GM12878 (cell line): ENCODE results near the gene PATJ. TPM values are rescaled to one million over a fixed set of nuclear protein-coding genes. Genes with fewer than 3 reads are reported as not detected.

Source experiments
- CTCF ChIP-seq, 3 experiments: IDR thresholded peaks in 2 of 3; conservative IDR thresholded peaks in 1 of 3; 2 replicates each; pipeline ENCODE4 v1.5.1; 2011; ENCODE audit warnings: low read depth in 3 of 3, low read length in 3 of 3, mild to moderate bottlenecking in 3 of 3, control low read depth in 2 of 3, moderate library complexity in 2 of 3, inconsistent platforms in 1 of 3, mixed read lengths in 1 of 3; ENCODE audit not compliant: control insufficient read depth in 2 of 3, insufficient read depth in 1 of 3; ENCODE audit errors: extremely low read depth in 1 of 3
- FOXM1 ChIP-seq: IDR thresholded peaks from 2 replicates; pipeline ENCODE4 v1.6.1; 2012; ENCODE audit warnings: low read depth, mild to moderate bottlenecking, inconsistent platforms, low read length, moderate library complexity
- MTA2 ChIP-seq: fragments of 450-650 bp; IDR thresholded peaks from 2 replicates; pipeline ENCODE4 v1.6.1; 2016; ENCODE audit warnings: low read depth, mild to moderate bottlenecking, moderate library complexity
- SMAD5 ChIP-seq: IDR thresholded peaks from 2 replicates; pipeline ENCODE4 v1.6.1; 2016; ENCODE audit warnings: antibody characterized with exemption, low read depth
- ZBTB4 ChIP-seq: fragments of 450-650 bp; formaldehyde crosslinking; IDR thresholded peaks from 2 replicates; pipeline ENCODE4 v1.4.0; 2022; ENCODE audit warnings: mild to moderate bottlenecking, moderate library complexity
- polyA plus RNA-seq, 11 experiments: library from polyadenylated mRNA; depleted of rRNA in 4 of 11; unstranded in 6 of 11; stranded (reverse) in 5 of 11; fragments of >200 nt; fragmentation: Nextera tagmentation in 4 of 11; fragmentation: Illumina TruSeq in 1 of 11; extraction: Ambion mirVana in 4 of 11; extraction: Trizol in 1 of 11; gene quantifications; 1 replicate in 1 of 11; 2 replicates in 10 of 11; pipeline versions ENCODE4 v1.2.1 to v1.2.3, GENCODE V29; 2011 to 2016; ENCODE audit warnings: inconsistent platforms in 2 of 11, missing spikeins in 2 of 11, low read depth in 1 of 11
- total RNA-seq, 4 experiments: library from RNA; depleted of rRNA in 3 of 4; stranded (reverse); fragments of >200 nt in 3 of 4; fragmentation: Illumina TruSeq in 1 of 4; extraction: Trizol in 1 of 4; gene quantifications; 2 replicates each; pipeline versions ENCODE4 v1.2.1 to v1.2.3, GENCODE V29; 2013 to 2021
- TF ChIP-seq, protein P1 (sequence below): fragments of 450-650 bp; formaldehyde crosslinking; IDR thresholded peaks from 2 replicates; pipeline ENCODE4 v1.4.0; 2020; ENCODE audit warnings: mild to moderate bottlenecking, moderate library complexity

The PATJ gene
- total and polyA plus RNA-seq, 10 of the 15 experiments (the other 5 are each of a cell fraction or from before 2014, with no cell fraction given), result 2.8 to 13.9 (median 6.9) TPM

DNA sequence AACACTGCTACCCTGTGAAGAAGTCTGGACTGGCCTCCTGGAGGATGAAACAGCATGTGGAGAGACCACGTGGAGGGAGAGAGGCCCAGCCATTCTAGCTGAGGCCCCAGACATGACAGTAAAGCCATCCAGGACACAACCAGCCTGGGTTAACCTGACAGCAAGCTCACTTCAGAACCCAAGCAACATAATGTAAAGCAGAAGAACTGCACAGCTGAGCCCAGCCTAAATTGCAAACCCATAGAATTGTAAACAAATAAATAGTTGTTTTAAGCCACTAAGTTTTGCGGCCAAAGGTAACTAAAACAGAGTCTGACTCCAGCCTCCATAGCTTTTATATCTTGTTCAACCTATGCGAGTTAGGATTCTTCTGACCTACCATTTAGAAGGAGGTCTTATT is 355.2 kb downstream of the PATJ start (continued):
- TF ChIP-seq CTCF (IDR thresholded peaks at IDR 0.05 in 2 of 3, conservative IDR thresholded peaks at IDR 0.05 in 1 of 3; ENCODE audit: control insufficient read depth in 2 of 3, extremely low read depth in 1 of 3, insufficient read depth in 1 of 3, low read depth in 3 of 3, low read length in 3 of 3) (no peak), ZBTB4 (CRISPR knock-in tag) (no peak), SMAD5 (no peak), FOXM1 (no peak), MTA2 (no peak)
- TF ChIP-seq, protein P1, sequence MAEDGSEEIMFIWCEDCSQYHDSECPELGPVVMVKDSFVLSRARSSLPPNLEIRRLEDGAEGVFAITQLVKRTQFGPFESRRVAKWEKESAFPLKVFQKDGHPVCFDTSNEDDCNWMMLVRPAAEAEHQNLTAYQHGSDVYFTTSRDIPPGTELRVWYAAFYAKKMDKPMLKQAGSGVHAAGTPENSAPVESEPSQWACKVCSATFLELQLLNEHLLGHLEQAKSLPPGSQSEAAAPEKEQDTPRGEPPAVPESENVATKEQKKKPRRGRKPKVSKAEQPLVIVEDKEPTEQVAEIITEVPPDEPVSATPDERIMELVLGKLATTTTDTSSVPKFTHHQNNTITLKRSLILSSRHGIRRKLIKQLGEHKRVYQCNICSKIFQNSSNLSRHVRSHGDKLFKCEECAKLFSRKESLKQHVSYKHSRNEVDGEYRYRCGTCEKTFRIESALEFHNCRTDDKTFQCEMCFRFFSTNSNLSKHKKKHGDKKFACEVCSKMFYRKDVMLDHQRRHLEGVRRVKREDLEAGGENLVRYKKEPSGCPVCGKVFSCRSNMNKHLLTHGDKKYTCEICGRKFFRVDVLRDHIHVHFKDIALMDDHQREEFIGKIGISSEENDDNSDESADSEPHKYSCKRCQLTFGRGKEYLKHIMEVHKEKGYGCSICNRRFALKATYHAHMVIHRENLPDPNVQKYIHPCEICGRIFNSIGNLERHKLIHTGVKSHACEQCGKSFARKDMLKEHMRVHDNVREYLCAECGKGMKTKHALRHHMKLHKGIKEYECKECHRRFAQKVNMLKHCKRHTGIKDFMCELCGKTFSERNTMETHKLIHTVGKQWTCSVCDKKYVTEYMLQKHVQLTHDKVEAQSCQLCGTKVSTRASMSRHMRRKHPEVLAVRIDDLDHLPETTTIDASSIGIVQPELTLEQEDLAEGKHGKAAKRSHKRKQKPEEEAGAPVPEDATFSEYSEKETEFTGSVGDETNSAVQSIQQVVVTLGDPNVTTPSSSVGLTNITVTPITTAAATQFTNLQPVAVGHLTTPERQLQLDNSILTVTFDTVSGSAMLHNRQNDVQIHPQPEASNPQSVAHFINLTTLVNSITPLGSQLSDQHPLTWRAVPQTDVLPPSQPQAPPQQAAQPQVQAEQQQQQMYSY (CRISPR knock-in tag), result no peak
